Measurements from ENCODE around the gene PTPN12. TPM values are rescaled to one million over a fixed set of nuclear protein-coding genes. Genes with fewer than 3 reads are reported as not detected.
"Not testable (repeated sequence)": the region's sequence is repeated elsewhere in the genome, so short reads cannot be mapped to it uniquely, and the experiment has no call there.

PTPN12 gene
- total RNA-seq, 4 donors from 2014 or later, result 46.8 to 103 (median 70.6) TPM

- TF ChIP-seq, protein P1, sequence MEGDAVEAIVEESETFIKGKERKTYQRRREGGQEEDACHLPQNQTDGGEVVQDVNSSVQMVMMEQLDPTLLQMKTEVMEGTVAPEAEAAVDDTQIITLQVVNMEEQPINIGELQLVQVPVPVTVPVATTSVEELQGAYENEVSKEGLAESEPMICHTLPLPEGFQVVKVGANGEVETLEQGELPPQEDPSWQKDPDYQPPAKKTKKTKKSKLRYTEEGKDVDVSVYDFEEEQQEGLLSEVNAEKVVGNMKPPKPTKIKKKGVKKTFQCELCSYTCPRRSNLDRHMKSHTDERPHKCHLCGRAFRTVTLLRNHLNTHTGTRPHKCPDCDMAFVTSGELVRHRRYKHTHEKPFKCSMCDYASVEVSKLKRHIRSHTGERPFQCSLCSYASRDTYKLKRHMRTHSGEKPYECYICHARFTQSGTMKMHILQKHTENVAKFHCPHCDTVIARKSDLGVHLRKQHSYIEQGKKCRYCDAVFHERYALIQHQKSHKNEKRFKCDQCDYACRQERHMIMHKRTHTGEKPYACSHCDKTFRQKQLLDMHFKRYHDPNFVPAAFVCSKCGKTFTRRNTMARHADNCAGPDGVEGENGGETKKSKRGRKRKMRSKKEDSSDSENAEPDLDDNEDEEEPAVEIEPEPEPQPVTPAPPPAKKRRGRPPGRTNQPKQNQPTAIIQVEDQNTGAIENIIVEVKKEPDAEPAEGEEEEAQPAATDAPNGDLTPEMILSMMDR (IDR thresholded peaks at IDR 0.05), result no peak
- peak; percentile 61 to 74 (median 70) for TF ChIP-seq POLR2AphosphoS5 (IDR thresholded peaks at IDR 0.05)
- Histone ChIP-seq H3K9me3 (no peaks in the 10 kb centered on the region), H3K27ac (peak overlapping the region; percentile 93 to 99 (median 97)), H3K4me3 (peak overlapping the region; percentile 75 to 95 (median 85)), H3K4me1 (peaks cover 10 to 46% (median 25%) of the 10 kb centered on the region in 4 donors), H3K36me3 (no peaks in the 10 kb centered on the region), H3K27me3 (no peaks in the 10 kb centered on the region)
- WGBS, 2 donors (ENCODE audit: low coverage in 1 of 2), result 3% methylated on average over 8 to 30 of the region's 30 CpGs
- peak; percentile 89 for DNase-seq
- in situ Hi-C loops (cut with MboI; ENCODE audit: low pct_ligation_motif_present in 1 of 4, low pct_unique_long_range_greater_than_20kb in 1 of 4, low sequenced_read_pairs in 3 of 4), result no loop called here
- intact Hi-C loops (cut with DNase I; ENCODE audit: low total_unique reads), result loop anchor here (10.0 kb wide), 1 partner anchor 114 kb away; no protein-coding TSS in a partner anchor
Observed at GRCh38 chr7:77538281-77539212, 1.5 kb downstream of the PTPN12 start.

DNA sequence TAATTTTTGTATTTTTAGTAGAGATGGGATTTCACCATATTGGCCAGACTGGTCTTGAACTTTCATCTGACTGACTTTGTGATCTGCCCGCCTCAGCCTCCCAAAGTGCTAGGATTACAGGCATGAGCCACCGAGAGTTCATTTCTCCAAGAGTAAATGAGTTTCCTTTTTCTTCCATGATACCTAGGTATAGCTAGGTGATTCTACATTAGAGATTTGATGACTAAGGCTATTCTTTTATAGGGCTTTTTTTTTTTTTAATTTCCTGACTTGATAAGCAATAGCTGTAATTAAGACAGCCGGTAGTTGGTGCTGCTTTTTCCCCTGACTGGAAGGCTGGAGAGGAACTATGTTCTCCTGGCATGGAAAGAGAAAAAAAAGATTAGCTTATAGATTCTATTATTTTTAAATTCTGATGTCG, 3.3 kb downstream of the PTPN12 start:
- peaks cover 10 to 54% (median 33%) of the 10 kb centered on the region in 4 donors for H3K4me1 ChIP-seq
- H3K9me3 ChIP-seq, result no peaks in the 10 kb centered on the region
- no peak for TF ChIP-seq POLR2A (IDR thresholded peaks at IDR 0.05)
- TF ChIP-seq POLR2AphosphoS5 (IDR thresholded peaks at IDR 0.05), result no peak
- TF ChIP-seq, protein P1 (IDR thresholded peaks at IDR 0.05), result no peak
- TF ChIP-seq EP300 (IDR thresholded peaks at IDR 0.05; ENCODE audit: low read depth), result no peak
- H3K4me3 ChIP-seq, result no peak overlapping the region
- no peak for DNase-seq
- H3K27ac ChIP-seq, result peak overlapping the region in 1 of 4 donors; percentile 4
- no peaks in the 10 kb centered on the region for H3K27me3 ChIP-seq
- intact Hi-C loops (cut with DNase I; ENCODE audit: low total_unique reads) (no loop called here), in situ Hi-C loops (cut with MboI; ENCODE audit: low pct_ligation_motif_present in 1 of 4, low pct_unique_long_range_greater_than_20kb in 1 of 4, low sequenced_read_pairs in 3 of 4) (no loop called here)
- H3K36me3 ChIP-seq, result no peaks in the 10 kb centered on the region
- 71 to 79% methylated on average over 4 of the region's 4 CpGs for WGBS, 2 donors (ENCODE audit: low coverage in 1 of 2)

GRCh38 chr7:77540993-77541392, 3.9 kb downstream of the PTPN12 start:
- in situ Hi-C loops (cut with MboI; ENCODE audit: low pct_ligation_motif_present in 1 of 4, low pct_unique_long_range_greater_than_20kb in 1 of 4, low sequenced_read_pairs in 3 of 4); H3K36me3 ChIP-seq; DNase-seq; intact Hi-C loops (cut with DNase I; ENCODE audit: low total_unique reads); H3K9me3 ChIP-seq; H3K4me3 ChIP-seq; H3K27me3 ChIP-seq; H3K27ac ChIP-seq: not testable (repeated sequence)
- peaks cover 10 to 51% (median 32%) of the 10 kb centered on the region in 4 donors for H3K4me1 ChIP-seq
- WGBS, 2 donors (ENCODE audit: low coverage in 1 of 2), result 98 to 100% methylated on average over 3 to 7 of the region's 7 CpGs

GRCh38 chr7:77542409-77542808, 5.3 kb downstream of the PTPN12 start:
- in situ Hi-C loops (cut with MboI; ENCODE audit: low pct_ligation_motif_present in 1 of 4, low pct_unique_long_range_greater_than_20kb in 1 of 4, low sequenced_read_pairs in 3 of 4) (no loop called here), intact Hi-C loops (cut with DNase I; ENCODE audit: low total_unique reads) (no loop called here)
- no peaks in the 10 kb centered on the region for H3K27me3 ChIP-seq
- no peaks in the 10 kb centered on the region for H3K36me3 ChIP-seq
- TF ChIP-seq, protein P1 (IDR thresholded peaks at IDR 0.05), result no peak
- no peak for TF ChIP-seq POLR2AphosphoS5 (IDR thresholded peaks at IDR 0.05)
- TF ChIP-seq EP300 (IDR thresholded peaks at IDR 0.05; ENCODE audit: low read depth), result no peak
- TF ChIP-seq POLR2A (IDR thresholded peaks at IDR 0.05), result no peak
- H3K4me3 ChIP-seq, result no peak overlapping the region
- 81 to 91% methylated on average over 1 of the region's 1 CpG for WGBS, 2 donors (ENCODE audit: low coverage in 1 of 2)
- DNase-seq, result no peak
- H3K9me3 ChIP-seq, result no peaks in the 10 kb centered on the region
- H3K27ac ChIP-seq, result no peak overlapping the region
- peaks cover 10 to 55% (median 30%) of the 10 kb centered on the region in 4 donors for H3K4me1 ChIP-seq
